ENCODE measurements around the gene CTRL. TPM values are rescaled to one million over a fixed set of nuclear protein-coding genes. Genes with fewer than 3 reads are reported as not detected.

CTRL gene
- total and polyA plus RNA-seq, 4 donors, result 0.09 to 5.0 (median 0.30) TPM

- TF ChIP-seq REST (IDR thresholded peaks at IDR 0.05) (peak; percentile 80), FOXA2 (IDR thresholded peaks at IDR 0.05) (no peak)
Measured at GRCh38 chr16:67935402-67936123, 3.9 kb upstream of the CTRL start (continued).

- no peaks in the 10 kb centered on the region for H3K27me3 ChIP-seq (ENCODE audit: control insufficient read depth in 4 of 4, insufficient read depth in 4 of 4, low read length in 3 of 4)
- no peak overlapping the region for H3K9ac ChIP-seq (ENCODE audit: low read depth in 1 of 2, low read length in 2 of 2)
- 42% methylated on average over 13 of the region's 13 CpGs for WGBS
- H3K4me3 ChIP-seq (ENCODE audit: low read depth in 1 of 3, low read length in 3 of 3), result peak overlapping the region in 2 of 3 donors; percentile 65 to 93
- TF ChIP-seq ZBTB33 (IDR thresholded peaks at IDR 0.05) (no peak), TAF1 (conservative IDR thresholded peaks at IDR 0.05) (no peak), SP1 (IDR thresholded peaks at IDR 0.05) (no peak), JUND (IDR thresholded peaks at IDR 0.05) (no peak), GABPA (IDR thresholded peaks at IDR 0.05 in 1 of 2, conservative IDR thresholded peaks at IDR 0.05 in 1 of 2) (no peak), YY1 (IDR thresholded peaks at IDR 0.05) (no peak), EGR1 (IDR thresholded peaks at IDR 0.05; ENCODE audit: low read depth in 2 of 2) (no peak), ATF3 (IDR thresholded peaks at IDR 0.05) (no peak), FOXA2 (IDR thresholded peaks at IDR 0.05) (no peak), RXRA (IDR thresholded peaks at IDR 0.05) (no peak), HNF4G (IDR thresholded peaks at IDR 0.05) (no peak), NR2F2 (IDR thresholded peaks at IDR 0.05) (no peak), RAD21 (IDR thresholded peaks at IDR 0.05) (no peak), REST (IDR thresholded peaks at IDR 0.05) (no peak), FOXA1 (IDR thresholded peaks at IDR 0.05) (no peak), MAX (IDR thresholded peaks at IDR 0.05) (no peak), HNF4A (conservative IDR thresholded peaks at IDR 0.05) (no peak)
- peaks cover 4 to 29% (median 21%) of the 10 kb centered on the region in 4 donors for H3K4me1 ChIP-seq (ENCODE audit: control insufficient read depth in 4 of 4, insufficient read depth in 4 of 4, low read length in 3 of 4)
- H3K9me3 ChIP-seq (ENCODE audit: control insufficient read depth in 4 of 4, low read length in 3 of 4), result no peaks in the 10 kb centered on the region
- peaks cover 0 to 15% (median 6%) of the 10 kb centered on the region in 4 donors for H3K36me3 ChIP-seq (ENCODE audit: control insufficient read depth in 4 of 4, insufficient read depth in 3 of 4, low read depth in 1 of 4, low read length in 3 of 4)
- peak overlapping the region; percentile 39 to 87 for H3K27ac ChIP-seq (ENCODE audit: low read depth in 1 of 2, low read length in 2 of 2)
- no peak for DNase-seq (ENCODE audit: low spot score)
Measured at GRCh38 chr16:67935101-67935401, 3.4 kb upstream of the CTRL start.
